ENCODE data around the gene PPP3CA. TPM values are rescaled to one million over a fixed set of nuclear protein-coding genes. Genes with fewer than 3 reads are reported as not detected.

The PPP3CA gene
- total RNA-seq, 2 donors from 2014 or later = 42.6 to 50.2 TPM

DNA sequence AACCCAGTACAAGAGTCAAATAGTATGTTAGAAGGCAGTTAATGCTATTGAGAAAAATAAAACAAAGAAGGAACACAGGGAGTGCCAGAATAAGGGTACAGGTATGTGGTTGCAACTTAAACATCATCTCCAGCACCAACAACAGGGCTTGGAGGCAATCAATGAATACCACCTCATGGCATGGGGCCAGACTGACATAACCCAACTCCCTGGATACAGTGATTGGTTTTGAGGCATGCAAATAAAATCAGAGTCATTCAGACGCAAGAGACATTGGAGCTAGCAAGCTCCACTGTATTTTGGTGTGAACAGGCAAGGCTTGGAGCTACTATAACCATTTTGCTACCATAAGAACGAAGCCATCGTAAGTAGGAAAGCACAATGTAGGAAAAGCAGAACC, 56.7 kb downstream of the PPP3CA start:
- H3K36me3 Mint-ChIP-seq = no peaks in the 10 kb centered on the region
- ATAC-seq = no peak
- H3K27me3 Mint-ChIP-seq = no peaks in the 10 kb centered on the region
- no peaks in the 10 kb centered on the region for H3K9me3 Mint-ChIP-seq
- no peak overlapping the region for H3K27ac Mint-ChIP-seq
- peaks cover 47 to 61% of the 10 kb centered on the region in 2 donors for H3K4me1 Mint-ChIP-seq (ENCODE audit: low read depth in 2 of 2)
- DNase-seq (ENCODE audit: low spot score) = no peak
- H3K4me3 Mint-ChIP-seq = no peak overlapping the region

- DNase-seq (ENCODE audit: low spot score) = no peak
Observed at GRCh38 chr4:101289306-101289705, 58.0 kb downstream of the PPP3CA start.

GRCh38 chr4:101288365-101289145, 58.8 kb downstream of the PPP3CA start:
- H3K4me1 Mint-ChIP-seq (ENCODE audit: low read depth in 2 of 2) = peaks cover 47 to 57% of the 10 kb centered on the region in 2 donors
- DNase-seq (ENCODE audit: low spot score) = no peak
- ATAC-seq = no peak
- H3K9me3 Mint-ChIP-seq = no peaks in the 10 kb centered on the region
- no peaks in the 10 kb centered on the region for H3K36me3 Mint-ChIP-seq
- peak overlapping the region in 1 of 2 donors; percentile 8 for H3K27ac Mint-ChIP-seq
- H3K4me3 Mint-ChIP-seq = peak overlapping the region; percentile 11
- no peaks in the 10 kb centered on the region for H3K27me3 Mint-ChIP-seq

More at GRCh38 chr4:101289306-101289705, 58.0 kb downstream of the PPP3CA start:
- H3K9me3 Mint-ChIP-seq = no peaks in the 10 kb centered on the region
- H3K36me3 Mint-ChIP-seq = no peaks in the 10 kb centered on the region
- no peaks in the 10 kb centered on the region for H3K27me3 Mint-ChIP-seq
- H3K4me1 Mint-ChIP-seq (ENCODE audit: low read depth in 2 of 2) = peaks cover 50 to 58% of the 10 kb centered on the region in 2 donors
- ATAC-seq = no peak
- peak overlapping the region; percentile 40 for H3K4me3 Mint-ChIP-seq
- peak overlapping the region in 1 of 2 donors; percentile 8 for H3K27ac Mint-ChIP-seq

GRCh38 chr4:101287324-101287723, 60.0 kb downstream of the PPP3CA start:
- Mint-ChIP-seq H3K27ac (no peak overlapping the region), H3K27me3 (no peaks in the 10 kb centered on the region), H3K4me3 (no peak overlapping the region), H3K36me3 (no peaks in the 10 kb centered on the region), H3K9me3 (no peaks in the 10 kb centered on the region), H3K4me1 (ENCODE audit: low read depth in 2 of 2) (peaks cover 45 to 64% of the 10 kb centered on the region in 2 donors)
- DNase-seq (ENCODE audit: low spot score) (no peak), ATAC-seq (no peak)

- Mint-ChIP-seq H3K4me1 (ENCODE audit: low read depth in 2 of 2) (peaks cover 49 to 69% of the 10 kb centered on the region in 2 donors), H3K9me3 (no peaks in the 10 kb centered on the region), H3K36me3 (no peaks in the 10 kb centered on the region), H3K27me3 (no peaks in the 10 kb centered on the region), H3K27ac (no peak overlapping the region), H3K4me3 (no peak overlapping the region)
- DNase-seq (ENCODE audit: low spot score) = no peak
- ATAC-seq = no peak
Observed at GRCh38 chr4:101286663-101287062, 60.7 kb downstream of the PPP3CA start.

DNA sequence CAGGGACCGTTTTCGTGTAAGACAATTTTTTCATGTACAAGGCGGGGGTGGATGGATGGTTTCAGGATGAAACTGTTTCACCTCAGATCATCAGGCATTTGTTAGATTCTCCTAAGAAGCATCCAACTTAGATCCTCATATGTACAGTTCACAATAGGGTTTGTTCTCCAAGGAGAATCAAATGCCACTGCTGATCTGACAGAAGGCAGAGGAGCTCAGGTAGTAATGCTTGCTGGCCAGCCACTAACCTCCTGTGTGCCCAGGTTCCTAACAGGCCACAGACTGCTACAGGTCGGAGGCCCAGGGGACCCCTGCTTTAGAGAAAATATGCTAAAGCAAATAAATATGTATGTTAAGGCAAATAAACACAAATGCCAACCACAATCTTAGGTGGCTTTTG, 61.3 kb downstream of the PPP3CA start:
- H3K4me3 Mint-ChIP-seq = no peak overlapping the region
- H3K9me3 Mint-ChIP-seq = no peaks in the 10 kb centered on the region
- no peaks in the 10 kb centered on the region for H3K27me3 Mint-ChIP-seq
- ATAC-seq (no peak), DNase-seq (ENCODE audit: low spot score) (no peak)
- no peak overlapping the region for H3K27ac Mint-ChIP-seq
- H3K4me1 Mint-ChIP-seq (ENCODE audit: low read depth in 2 of 2) = peaks cover 50 to 67% of the 10 kb centered on the region in 2 donors
- H3K36me3 Mint-ChIP-seq = no peaks in the 10 kb centered on the region

- no peak for DNase-seq (ENCODE audit: low spot score)
- Mint-ChIP-seq H3K27ac (peak overlapping the region; percentile 8 to 91), H3K4me1 (ENCODE audit: low read depth in 2 of 2) (peaks cover 49 to 68% of the 10 kb centered on the region in 2 donors), H3K4me3 (peak overlapping the region; percentile 34), H3K36me3 (no peaks in the 10 kb centered on the region), H3K9me3 (no peaks in the 10 kb centered on the region), H3K27me3 (no peaks in the 10 kb centered on the region)
- ATAC-seq = no peak
Observed at GRCh38 chr4:101284546-101284945, 62.8 kb downstream of the PPP3CA start.

- DNase-seq (ENCODE audit: low spot score) = no peak
- H3K9me3 Mint-ChIP-seq = no peaks in the 10 kb centered on the region
- H3K36me3 Mint-ChIP-seq = no peaks in the 10 kb centered on the region
- H3K4me1 Mint-ChIP-seq (ENCODE audit: low read depth in 2 of 2) = peaks cover 52 to 68% of the 10 kb centered on the region in 2 donors
- ATAC-seq = no peak
- H3K4me3 Mint-ChIP-seq = peak overlapping the region; percentile 36
- peak overlapping the region in 1 of 2 donors; percentile 91 for H3K27ac Mint-ChIP-seq
- H3K27me3 Mint-ChIP-seq = no peaks in the 10 kb centered on the region
Observed at GRCh38 chr4:101283434-101283833, 63.9 kb downstream of the PPP3CA start.

DNA sequence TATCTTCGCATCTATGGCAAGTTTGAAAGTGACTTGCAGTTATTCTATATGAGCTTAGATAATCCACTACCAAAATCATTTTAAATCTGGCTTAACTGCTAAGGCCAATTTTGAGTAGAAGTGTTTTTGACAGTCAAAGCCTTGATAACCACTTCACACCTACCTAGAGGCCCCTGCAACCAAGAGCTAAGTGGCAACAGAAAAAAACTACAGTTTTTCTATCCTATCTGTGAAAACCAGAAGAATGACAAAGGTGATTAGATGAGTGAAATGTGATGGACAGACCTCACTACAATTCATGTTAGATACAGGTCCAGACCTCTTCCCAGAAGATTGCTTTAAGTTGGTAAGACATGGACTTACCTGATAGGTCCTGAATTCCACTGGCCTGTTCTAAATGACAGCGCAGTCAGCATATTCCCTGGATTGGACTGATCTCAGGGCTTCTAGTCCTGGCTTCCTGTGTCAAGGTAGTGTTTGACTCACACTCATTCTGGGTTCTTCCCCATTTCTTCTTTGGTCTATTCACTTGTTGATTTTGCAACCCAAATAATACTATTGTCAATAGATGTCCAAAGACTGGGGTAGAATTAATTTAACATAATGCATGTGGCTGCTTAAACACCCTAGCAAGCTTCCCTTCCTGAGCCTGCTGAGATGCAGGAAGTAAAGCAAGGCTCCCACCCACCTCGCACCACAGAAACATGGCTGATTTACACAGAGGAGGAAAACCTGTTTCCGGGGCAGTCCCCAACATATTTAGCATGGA, 65.1 kb downstream of the PPP3CA start:
- Mint-ChIP-seq H3K27ac (peak overlapping the region; percentile 60 to 91), H3K9me3 (no peaks in the 10 kb centered on the region), H3K4me3 (peak overlapping the region; percentile 57), H3K4me1 (ENCODE audit: low read depth in 2 of 2) (peaks cover 53 to 64% of the 10 kb centered on the region in 2 donors), H3K27me3 (no peaks in the 10 kb centered on the region), H3K36me3 (no peaks in the 10 kb centered on the region)
- peak; percentile 74 to 88 for ATAC-seq
- peak; percentile 69 for DNase-seq (ENCODE audit: low spot score)

DNA sequence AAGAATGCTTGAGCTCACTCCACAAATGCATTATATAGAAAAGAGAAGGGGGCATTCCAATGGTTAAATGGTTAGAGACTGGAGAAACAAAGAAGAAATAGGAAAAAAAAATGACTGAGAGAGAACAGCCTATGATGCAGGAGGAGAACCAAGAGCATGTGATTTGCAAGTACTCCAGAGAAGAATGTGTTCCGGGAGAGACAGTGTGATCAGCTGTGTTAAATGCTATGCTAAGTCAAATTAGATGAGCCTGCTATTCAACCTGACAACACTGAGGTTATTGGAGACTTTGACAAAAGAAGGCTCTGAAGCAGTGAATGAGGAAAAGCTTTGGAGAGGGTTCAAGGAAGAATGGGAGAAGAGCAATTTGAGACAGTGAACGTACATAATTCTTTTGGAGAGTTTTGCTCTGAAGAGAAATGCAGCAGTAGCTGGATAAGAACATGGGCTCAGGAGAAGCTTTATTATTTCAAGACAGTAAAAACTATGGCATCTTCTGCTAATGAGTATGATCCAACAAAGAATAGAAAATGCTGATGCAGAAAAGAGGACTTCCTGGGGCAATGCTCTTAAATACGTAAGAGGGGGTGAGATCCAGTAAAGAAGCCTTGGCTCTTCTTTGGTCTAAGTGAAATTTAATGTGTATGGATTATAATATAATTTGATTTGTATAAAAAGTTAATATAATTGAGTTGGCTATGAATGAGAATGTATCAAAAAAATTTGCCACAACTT, 66.3 kb downstream of the PPP3CA start:
- no peaks in the 10 kb centered on the region for H3K9me3 Mint-ChIP-seq
- H3K4me3 Mint-ChIP-seq = no peak overlapping the region
- ATAC-seq (no peak), DNase-seq (ENCODE audit: low spot score) (no peak)
- H3K36me3 Mint-ChIP-seq = no peaks in the 10 kb centered on the region
- H3K27ac Mint-ChIP-seq = peak overlapping the region; percentile 43 to 91
- H3K27me3 Mint-ChIP-seq = no peaks in the 10 kb centered on the region
- peaks cover 59 to 68% of the 10 kb centered on the region in 2 donors for H3K4me1 Mint-ChIP-seq (ENCODE audit: low read depth in 2 of 2)

DNA sequence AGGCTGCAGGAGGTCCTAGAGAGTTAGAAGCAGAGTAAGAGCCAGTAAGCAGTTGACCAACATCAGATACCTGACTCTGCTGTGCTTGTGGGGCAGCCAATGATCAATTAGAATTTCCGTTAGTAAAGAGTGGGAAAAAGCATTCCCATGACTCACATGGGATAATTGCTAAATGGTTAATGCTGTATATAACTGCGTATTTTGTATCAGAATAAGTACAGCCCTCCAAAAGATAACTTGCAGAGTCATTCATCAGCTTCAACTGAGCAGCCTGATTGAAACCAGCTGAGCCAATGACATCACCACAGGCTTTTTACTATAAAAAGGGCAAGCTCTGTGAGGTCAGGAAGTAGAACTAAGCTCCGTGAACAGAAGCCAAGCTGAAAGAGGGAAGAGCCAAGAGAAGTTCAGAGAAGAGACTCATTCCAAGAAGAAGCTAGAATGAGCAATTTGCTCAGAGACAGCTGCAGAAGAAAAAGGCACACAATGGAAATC, 67.9 kb downstream of the PPP3CA start:
- Mint-ChIP-seq H3K27me3 (no peaks in the 10 kb centered on the region), H3K9me3 (no peaks in the 10 kb centered on the region), H3K4me3 (peak overlapping the region; percentile 54), H3K4me1 (ENCODE audit: low read depth in 2 of 2) (peaks cover 57 to 72% of the 10 kb centered on the region in 2 donors), H3K36me3 (no peaks in the 10 kb centered on the region), H3K27ac (peak overlapping the region; percentile 43 to 78)
- peak; percentile 78 to 80 for ATAC-seq
- no peak for DNase-seq (ENCODE audit: low spot score)

DNA sequence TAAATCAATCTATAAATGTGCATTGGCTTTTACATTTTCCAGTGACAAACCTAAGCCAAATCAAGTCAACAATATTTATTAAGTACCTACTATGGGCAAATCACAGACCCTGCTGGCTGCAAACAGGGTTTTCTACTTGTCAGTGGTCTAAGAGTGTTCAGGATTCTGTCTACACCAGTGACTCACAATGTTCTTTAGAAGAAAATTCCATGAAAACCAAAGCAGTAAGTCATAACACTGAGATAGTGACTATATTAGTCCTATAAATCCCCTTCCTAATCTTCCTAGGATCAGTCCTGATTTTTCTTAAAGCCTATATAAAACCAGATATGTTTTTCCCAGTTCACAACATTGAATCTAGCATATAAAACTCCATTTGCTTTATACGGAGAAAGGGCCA, 69.7 kb downstream of the PPP3CA start:
- Mint-ChIP-seq H3K4me1 (ENCODE audit: low read depth in 2 of 2) (peaks cover 50 to 55% of the 10 kb centered on the region in 2 donors), H3K36me3 (no peaks in the 10 kb centered on the region), H3K9me3 (no peaks in the 10 kb centered on the region), H3K27me3 (no peaks in the 10 kb centered on the region), H3K27ac (no peak overlapping the region), H3K4me3 (no peak overlapping the region)
- ATAC-seq (no peak), DNase-seq (ENCODE audit: low spot score) (no peak)

GRCh38 chr4:101276661-101277060, 70.7 kb downstream of the PPP3CA start:
- DNase-seq (ENCODE audit: low spot score) = no peak
- no peaks in the 10 kb centered on the region for H3K9me3 Mint-ChIP-seq
- H3K4me1 Mint-ChIP-seq (ENCODE audit: low read depth in 2 of 2) = peaks cover 43 to 45% of the 10 kb centered on the region in 2 donors
- ATAC-seq = no peak
- no peak overlapping the region for H3K27ac Mint-ChIP-seq
- H3K4me3 Mint-ChIP-seq = no peak overlapping the region
- H3K27me3 Mint-ChIP-seq = no peaks in the 10 kb centered on the region
- no peaks in the 10 kb centered on the region for H3K36me3 Mint-ChIP-seq

Data from natural killer cell treated with Interleukin-12 subunit alpha and Interleukin-12 subunit beta and Interleukin-15 and Interleukin-18, amount 100 ng/mL, for 72 hours (primary cell).